CD4-positive, alpha-beta T cell (primary cell): ENCODE results near the gene SBNO2. TPM values are rescaled to one million over a fixed set of nuclear protein-coding genes. Genes with fewer than 3 reads are reported as not detected.

Experiments used
- ATAC-seq: fragments of 200-7000 bp; cut with Tn5 transposase; one replicate; pipeline ENCODE4 v1.10.0; 2022; ENCODE audit warnings: mild to moderate bottlenecking; ENCODE audit not compliant: poor library complexity
- CTCF ChIA-PET: fragments of 350-600 bp; sonication (Branson Sonifier 250); formaldehyde crosslinking; loops from one replicate; lab custom pipeline; 2021; ENCODE audit warnings: antibody characterized with exemption, inconsistent platforms; lab: Charles Lee
- POLR2A ChIA-PET: fragments of 350-600 bp; sonication (Branson Sonifier 250); formaldehyde crosslinking; loops from one replicate; lab custom pipeline; 2021; ENCODE audit warnings: antibody characterized with exemption, inconsistent platforms; lab: Charles Lee
- DNase-seq, 14 experiments: peaks; one replicate each; pipeline ENCODE4 v3.0.0-alpha.2; 2013 to 2020; ENCODE audit warnings: mixed read lengths in 2 of 14
- H3K27ac ChIP-seq, 2 donors: one replicate each; pipeline versions ENCODE4 v1.5.1 to v1.7.0; 2013; ENCODE audit warnings: low read length in 2 of 2, low read depth in 1 of 2, mild to moderate bottlenecking in 1 of 2
- H3K27me3 ChIP-seq, 2 experiments: 1 replicate in 1 of 2; 2 replicates in 1 of 2; pipeline versions ENCODE4 v1.6.1 to v1.7.0; 2013; ENCODE audit warnings: low read length in 2 of 2, control low read depth in 1 of 2, mild to moderate bottlenecking in 1 of 2, moderate library complexity in 1 of 2; ENCODE audit not compliant: insufficient read depth in 2 of 2, control insufficient read depth in 1 of 2
- H3K36me3 ChIP-seq: one replicate; pipeline ENCODE4 v1.6.1; 2013; ENCODE audit warnings: low read length, control low read depth; ENCODE audit not compliant: insufficient read depth
- H3K4me1 ChIP-seq: one replicate; pipeline ENCODE4 v1.6.1; 2013; ENCODE audit warnings: low read length, control low read depth; ENCODE audit not compliant: insufficient read depth
- H3K4me3 ChIP-seq: one replicate; pipeline ENCODE4 v1.5.1; 2013; ENCODE audit warnings: mild to moderate bottlenecking, low read length, moderate library complexity
- H3K9me3 ChIP-seq, 2 experiments: 1 replicate in 1 of 2; 2 replicates in 1 of 2; pipeline versions ENCODE4 v1.6.1 to v1.7.0; 2013; ENCODE audit warnings: low read length in 2 of 2, mild to moderate bottlenecking in 2 of 2, control low read depth in 1 of 2, moderate library complexity in 1 of 2; ENCODE audit not compliant: control insufficient read depth in 1 of 2, insufficient read depth in 1 of 2
- H3K27ac Mint-ChIP-seq: one replicate; pipeline ENCODE4 v1.8.0; 2020; ENCODE audit warnings: mixed read lengths
- H3K27me3 Mint-ChIP-seq: one replicate; pipeline ENCODE4 v1.8.0; 2021; ENCODE audit warnings: mixed read lengths
- H3K36me3 Mint-ChIP-seq: one replicate; pipeline ENCODE4 v1.8.0; 2021; ENCODE audit warnings: low read depth, mixed read lengths
- H3K4me1 Mint-ChIP-seq: one replicate; pipeline ENCODE4 v1.8.0; 2021; ENCODE audit warnings: low read depth, mixed read lengths
- H3K4me3 Mint-ChIP-seq: one replicate; pipeline ENCODE4 v1.8.0; 2020; ENCODE audit warnings: mild to moderate bottlenecking, mixed read lengths
- H3K9me3 Mint-ChIP-seq: one replicate; pipeline ENCODE4 v1.8.0; 2020; ENCODE audit warnings: mixed read lengths
- intact Hi-C, 2 experiments: fragments of 100-400 bp; cut with DNase I in 1 of 2; cut with micrococcal nuclease in 1 of 2; formaldehyde crosslinking; loops; one replicate each; pipeline versions ENCODE4 v1.15.1 to v1.9.0; 2023 to 2025; cut with DNase I, micrococcal nuclease
- total RNA-seq, 174 experiments: library from RNA in 2 of 174; stranded (reverse) in 2 of 174; gene quantifications; one replicate each; pipeline ENCODE4 v1.2.3 and lab custom pipeline; 2021 to 2026
- TF ChIP-seq, protein P1 (sequence below): fragments of 200-600 bp; IDR thresholded peaks from one replicate; pipeline ENCODE4 v1.8.0; 2022; ENCODE audit warnings: antibody characterized with exemption, mild to moderate bottlenecking

SBNO2 gene
- total RNA-seq, 2 experiments from 2014 or later: 126 to 137 TPM

DNA sequence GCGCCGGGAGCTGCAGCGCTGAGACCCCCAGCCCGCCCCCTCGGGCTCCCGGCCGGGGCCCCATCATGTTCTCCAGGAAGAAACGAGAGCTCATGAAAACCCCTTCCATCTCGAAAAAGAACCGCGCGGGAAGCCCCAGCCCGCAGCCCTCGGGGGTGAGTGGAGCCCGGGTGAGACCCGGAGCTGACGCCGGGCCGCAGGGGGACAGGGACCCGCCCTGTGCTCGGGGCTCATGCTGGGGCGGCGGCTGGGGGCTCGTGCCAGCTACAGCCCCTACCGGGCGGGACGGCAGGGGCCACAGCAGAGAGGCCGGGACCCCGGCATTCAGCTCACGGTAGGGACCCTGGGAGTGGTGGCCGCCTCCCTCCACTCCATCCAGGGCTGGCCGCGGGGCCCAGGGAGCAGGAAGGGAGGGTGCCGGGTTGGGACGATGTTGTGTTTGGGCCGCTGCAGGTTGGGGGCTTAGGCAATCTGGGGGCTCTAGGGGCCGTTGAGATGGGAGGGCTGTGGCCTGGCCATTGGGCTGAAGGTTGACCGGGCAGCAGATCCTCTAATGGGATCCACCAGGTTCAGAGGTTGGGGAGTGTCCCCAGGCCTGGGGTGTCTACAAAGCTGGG is 106.6 kb downstream of the SBNO2 start:
- Histone ChIP-seq H3K27ac (peak overlapping the region; percentile 71 to 98), H3K4me1 (peaks cover 86% of the 10 kb centered on the region), H3K27me3 (no peaks in the 10 kb centered on the region), H3K4me3 (peak overlapping the region; percentile 98), H3K36me3 (peaks cover 40% of the 10 kb centered on the region), H3K9me3 (no peaks in the 10 kb centered on the region)
- DNase-seq (peak in 5 of 14 experiments; percentile 60 to 91 (median 70)), ATAC-seq (peak; percentile 40)
- ChIA-PET CTCF (interaction anchor here (0.6 to 2.0 kb wide), 9 partner anchors 8 to 204 kb away, joined by 3 to 11 read pairs (median 5); partner anchors contain the start of gene RNU6-2), POLR2A (interaction anchor here (0.7 to 21.0 kb wide), 32 partner anchors 12 to 364 kb away, joined by 3 to 1253 read pairs (median 6); partner anchors contain the start of genes ABCA7, CIRBP, CNN2 and FAM174C)
- H3K4me3 Mint-ChIP-seq: peak overlapping the region; percentile 92
- no peaks in the 10 kb centered on the region for H3K27me3 Mint-ChIP-seq
- intact Hi-C loops: loop anchor here (1.0 to 5.0 kb wide), 4 partner anchors 10 to 125 kb away; partner anchors contain the start of genes GPX4 (in 2 of the 2), RNU6-2 (in 1 of the 2) and TMEM259 (in 1 of the 2)
- H3K4me1 Mint-ChIP-seq: peaks cover 66% of the 10 kb centered on the region
- TF ChIP-seq, protein P1, sequence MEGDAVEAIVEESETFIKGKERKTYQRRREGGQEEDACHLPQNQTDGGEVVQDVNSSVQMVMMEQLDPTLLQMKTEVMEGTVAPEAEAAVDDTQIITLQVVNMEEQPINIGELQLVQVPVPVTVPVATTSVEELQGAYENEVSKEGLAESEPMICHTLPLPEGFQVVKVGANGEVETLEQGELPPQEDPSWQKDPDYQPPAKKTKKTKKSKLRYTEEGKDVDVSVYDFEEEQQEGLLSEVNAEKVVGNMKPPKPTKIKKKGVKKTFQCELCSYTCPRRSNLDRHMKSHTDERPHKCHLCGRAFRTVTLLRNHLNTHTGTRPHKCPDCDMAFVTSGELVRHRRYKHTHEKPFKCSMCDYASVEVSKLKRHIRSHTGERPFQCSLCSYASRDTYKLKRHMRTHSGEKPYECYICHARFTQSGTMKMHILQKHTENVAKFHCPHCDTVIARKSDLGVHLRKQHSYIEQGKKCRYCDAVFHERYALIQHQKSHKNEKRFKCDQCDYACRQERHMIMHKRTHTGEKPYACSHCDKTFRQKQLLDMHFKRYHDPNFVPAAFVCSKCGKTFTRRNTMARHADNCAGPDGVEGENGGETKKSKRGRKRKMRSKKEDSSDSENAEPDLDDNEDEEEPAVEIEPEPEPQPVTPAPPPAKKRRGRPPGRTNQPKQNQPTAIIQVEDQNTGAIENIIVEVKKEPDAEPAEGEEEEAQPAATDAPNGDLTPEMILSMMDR: no peak
- no peaks in the 10 kb centered on the region for H3K9me3 Mint-ChIP-seq
- H3K36me3 Mint-ChIP-seq: peaks cover 40% of the 10 kb centered on the region
- H3K27ac Mint-ChIP-seq: peak overlapping the region; percentile 96

DNA sequence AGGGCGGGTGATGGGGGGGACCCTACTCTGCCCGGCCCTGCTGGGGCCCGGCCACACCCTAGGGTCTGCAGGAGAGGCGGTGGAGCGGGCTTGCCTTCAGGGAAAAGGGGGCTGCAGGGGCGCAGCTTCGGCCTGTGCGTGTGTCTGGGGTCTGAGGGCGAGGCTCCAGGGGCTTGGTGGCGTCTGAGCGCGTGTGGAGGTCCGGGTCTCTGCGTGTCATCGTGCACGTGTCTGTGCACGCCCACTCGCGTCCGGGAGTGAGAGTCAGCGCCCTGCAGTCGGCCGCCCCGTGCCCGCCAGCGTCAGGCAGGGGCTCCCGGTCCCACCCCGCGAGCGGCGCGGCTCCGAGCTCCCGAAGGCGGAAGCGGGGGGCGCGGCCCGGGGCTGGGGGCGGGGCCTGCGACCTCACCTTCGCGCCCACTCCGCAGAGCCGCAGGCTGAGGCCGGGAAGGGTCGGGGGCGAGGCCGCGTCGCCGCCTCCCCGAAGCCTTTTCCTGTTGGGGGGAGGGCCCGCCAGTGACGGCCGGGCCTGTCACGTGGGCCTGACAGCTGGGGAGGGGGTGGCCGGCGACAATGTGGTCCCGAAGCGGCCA is 107.2 kb downstream of the SBNO2 start, which contains the start of gene ARHGAP45:
ARHGAP45 (plus strand) TSS at position 420 of the 593 bp plus-strand sequence. CDS start 239 bp downstream, outside the sequence.
- Mint-ChIP-seq H3K4me3 (peak within 1 kb of the TSS; percentile 92), H3K27ac (peak within 1 kb of the TSS; percentile 96), H3K27me3 (no peaks in the 10 kb centered on the region), H3K36me3 (peaks cover 36% of the 10 kb centered on the region), H3K9me3 (no peaks in the 10 kb centered on the region), H3K4me1 (peaks cover 60% of the 10 kb centered on the region)
- peak; percentile 66 to 94 (median 85) for DNase-seq
- intact Hi-C loops: loop anchor here (1.0 to 5.0 kb wide), 4 partner anchors 10 to 125 kb away; partner anchors contain the start of genes GPX4 (in 2 of the 2), RNU6-2 (in 1 of the 2) and TMEM259 (in 1 of the 2)
- ChIA-PET CTCF (interaction anchor here (0.6 to 2.0 kb wide), 9 partner anchors 9 to 203 kb away, joined by 3 to 11 read pairs (median 5); partner anchors contain the start of gene RNU6-2), POLR2A (interaction anchor here (1.0 to 21.0 kb wide), 29 partner anchors 11 to 363 kb away, joined by 3 to 1253 read pairs (median 7); partner anchors contain the start of genes ABCA7, CIRBP, CNN2 and FAM174C)
- Histone ChIP-seq H3K9me3 (no peaks in the 10 kb centered on the region), H3K27ac (peak within 1 kb of the TSS; percentile 71 to 98), H3K4me3 (peak within 1 kb of the TSS; percentile 98), H3K27me3 (no peaks in the 10 kb centered on the region), H3K4me1 (peaks cover 80% of the 10 kb centered on the region), H3K36me3 (peaks cover 39% of the 10 kb centered on the region)
- ATAC-seq: peak; percentile 54
- TF ChIP-seq, protein P1: no peak

DNA sequence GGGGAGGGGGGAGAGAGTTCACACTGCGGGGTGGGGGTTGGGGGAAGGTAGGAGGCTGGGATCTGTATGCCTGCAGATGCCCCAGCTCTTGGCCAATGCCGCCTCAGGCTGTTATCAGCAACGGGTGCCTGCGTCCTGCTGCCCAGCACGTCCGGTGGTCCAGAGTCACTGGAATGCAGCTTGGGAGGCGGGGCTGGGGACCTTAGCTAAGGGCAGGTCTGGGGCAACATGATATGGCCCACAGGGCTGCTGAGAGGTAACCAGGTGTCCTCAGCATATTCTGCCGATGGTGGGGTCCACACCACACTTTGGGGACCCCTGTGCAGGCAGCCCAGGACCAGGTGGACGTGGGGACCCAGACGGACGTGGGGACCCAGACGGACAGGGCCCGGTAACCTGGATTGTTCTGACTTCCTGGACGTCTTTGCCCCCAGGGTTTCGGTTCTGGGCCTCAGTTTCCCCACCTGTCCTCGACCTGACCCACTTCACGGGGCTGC is 107.8 kb downstream of the SBNO2 start:
- intact Hi-C loops: loop anchor here (5.0 kb wide), 3 partner anchors 36 to 126 kb away; partner anchors contain the start of genes GPX4 (in 2 of the 2), RNU6-2 (in 1 of the 2) and TMEM259 (in 1 of the 2)
- peak overlapping the region; percentile 29 to 98 for H3K27ac ChIP-seq
- Mint-ChIP-seq H3K9me3 (no peaks in the 10 kb centered on the region), H3K4me1 (peaks cover 57% of the 10 kb centered on the region), H3K4me3 (peak overlapping the region; percentile 87), H3K36me3 (peaks cover 32% of the 10 kb centered on the region), H3K27ac (peak overlapping the region; percentile 96), H3K27me3 (no peaks in the 10 kb centered on the region)
- POLR2A ChIA-PET: interaction anchor here (1.2 to 21.0 kb wide), 20 partner anchors 11 to 269 kb away, joined by 4 to 1253 read pairs (median 14); partner anchors contain the start of genes ABCA7, CIRBP, CNN2 and FAM174C
- H3K4me1 ChIP-seq: peaks cover 75% of the 10 kb centered on the region
- ATAC-seq (no peak), DNase-seq (peak in 2 of 14 experiments; percentile 31 to 56)
- TF ChIP-seq, protein P1: no peak
- no peaks in the 10 kb centered on the region for H3K27me3 ChIP-seq
- CTCF ChIA-PET: interaction anchor here (0.9 to 2.3 kb wide), 8 partner anchors 9 to 178 kb away, joined by 3 to 42 read pairs (median 5); partner anchors contain the start of gene RNU6-2
- no peaks in the 10 kb centered on the region for H3K9me3 ChIP-seq
- H3K36me3 ChIP-seq: peaks cover 38% of the 10 kb centered on the region
- H3K4me3 ChIP-seq: peak overlapping the region; percentile 98
